Fibroblast of villous mesenchyme (primary cell): ENCODE measurements around the gene KCNK1. TPM values are rescaled to one million over a fixed set of nuclear protein-coding genes. Genes with fewer than 3 reads are reported as not detected.

Source experiments
- DNase-seq: peaks from one replicate; pipeline ENCODE4 v3.0.0-alpha.2; 2010; ENCODE audit warnings: low read depth
- H3K4me3 ChIP-seq: 2 replicates; pipeline ENCODE4 v1.5.1; 2011; ENCODE audit warnings: low read depth, mild to moderate bottlenecking, low read length
- total RNA-seq: library from RNA; depleted of rRNA; stranded (reverse); fragments of >200 nt; gene quantifications from 2 replicates; pipeline ENCODE4 v1.2.3, GENCODE V29; 2012
- TF ChIP-seq, protein P1 (sequence below): IDR thresholded peaks from 2 replicates; pipeline ENCODE4 v1.5.1; 2012; ENCODE audit warnings: low read depth, mild to moderate bottlenecking, low read length; ENCODE audit not compliant: insufficient read depth

KCNK1 gene
- total RNA-seq, 1 donor: 4.3 TPM

DNA sequence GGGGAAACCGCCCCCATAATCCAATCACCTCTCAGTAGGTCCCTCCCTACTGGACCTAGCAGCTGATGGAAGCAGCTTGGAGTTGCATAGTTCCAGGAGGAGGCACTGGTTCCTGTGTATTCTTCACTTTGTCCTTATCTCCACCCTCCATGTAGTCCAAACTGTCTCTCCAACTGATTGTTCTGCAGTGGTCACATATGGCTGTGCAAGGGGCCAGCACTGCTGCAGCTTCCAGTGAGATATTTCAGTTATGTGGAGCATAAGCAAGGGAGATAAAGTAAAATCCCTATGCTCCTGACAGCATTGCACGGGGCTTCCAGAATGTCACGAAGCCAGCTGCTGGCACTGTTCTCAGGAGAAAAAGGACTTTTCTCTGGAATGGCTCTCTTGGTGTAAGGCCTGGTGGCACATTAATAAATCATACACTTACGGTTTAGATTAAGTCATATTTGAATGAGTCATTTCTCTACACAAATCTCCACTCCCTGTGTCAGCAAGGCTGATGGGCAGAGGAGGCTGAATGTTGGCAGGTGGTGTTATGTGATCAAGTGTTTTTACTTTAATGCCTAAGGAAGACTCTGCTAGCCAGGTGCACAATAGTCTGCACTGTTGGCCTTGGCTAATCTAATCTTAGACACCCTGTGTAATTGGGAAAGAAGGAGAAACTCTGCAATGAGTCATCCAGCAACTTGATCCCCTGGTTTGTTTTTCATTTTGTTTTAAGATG lies 93.4 kb downstream of the KCNK1 start:
- peak; percentile 48 for DNase-seq
- no peak overlapping the region for H3K4me3 ChIP-seq

DNA sequence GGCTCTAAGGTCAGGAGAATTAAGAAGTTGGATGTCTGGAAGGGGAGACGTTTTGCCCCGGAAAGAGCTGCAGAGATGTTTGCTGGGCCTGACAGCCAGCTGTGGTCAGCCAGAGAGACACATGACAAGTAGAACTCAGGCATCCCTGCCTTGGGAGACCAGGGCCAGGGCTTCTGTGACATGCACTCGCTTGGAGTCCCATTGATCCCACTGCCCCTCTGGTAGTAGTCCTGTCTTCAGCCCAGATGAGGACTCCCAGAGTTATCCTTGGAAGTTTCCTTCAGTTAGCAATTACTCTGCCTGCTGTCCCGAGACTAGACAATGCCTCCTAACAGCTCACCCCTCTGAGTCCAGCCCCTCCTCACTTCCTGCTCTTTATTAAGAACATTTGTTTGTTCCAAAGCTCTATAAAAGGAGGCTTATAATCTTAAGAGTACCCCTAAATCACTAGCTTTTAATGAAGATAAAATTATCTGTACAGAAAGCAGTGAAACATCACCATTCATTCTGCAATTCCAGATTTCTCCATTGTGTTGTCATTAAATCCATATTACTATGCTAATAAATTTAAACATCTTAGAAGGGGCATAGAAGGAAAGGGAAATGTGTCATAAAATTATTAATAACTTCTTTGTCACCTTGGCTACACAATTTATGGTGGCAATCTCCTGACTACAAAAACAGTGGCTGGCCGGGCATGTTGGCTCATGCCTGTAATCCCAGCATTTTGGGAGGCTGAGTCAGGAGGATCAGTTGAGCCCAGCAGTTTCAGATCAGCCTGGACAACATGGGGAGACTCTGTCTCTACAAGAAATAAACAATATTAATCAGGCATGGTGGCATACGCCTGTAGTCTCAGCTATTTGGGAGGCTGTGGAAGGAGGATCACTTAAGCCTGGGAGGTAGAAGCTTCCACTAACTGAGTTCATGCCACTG lies 94.2 kb downstream of the KCNK1 start:
- no peak overlapping the region for H3K4me3 ChIP-seq
- peak; percentile 9 for DNase-seq
- TF ChIP-seq, protein P1, sequence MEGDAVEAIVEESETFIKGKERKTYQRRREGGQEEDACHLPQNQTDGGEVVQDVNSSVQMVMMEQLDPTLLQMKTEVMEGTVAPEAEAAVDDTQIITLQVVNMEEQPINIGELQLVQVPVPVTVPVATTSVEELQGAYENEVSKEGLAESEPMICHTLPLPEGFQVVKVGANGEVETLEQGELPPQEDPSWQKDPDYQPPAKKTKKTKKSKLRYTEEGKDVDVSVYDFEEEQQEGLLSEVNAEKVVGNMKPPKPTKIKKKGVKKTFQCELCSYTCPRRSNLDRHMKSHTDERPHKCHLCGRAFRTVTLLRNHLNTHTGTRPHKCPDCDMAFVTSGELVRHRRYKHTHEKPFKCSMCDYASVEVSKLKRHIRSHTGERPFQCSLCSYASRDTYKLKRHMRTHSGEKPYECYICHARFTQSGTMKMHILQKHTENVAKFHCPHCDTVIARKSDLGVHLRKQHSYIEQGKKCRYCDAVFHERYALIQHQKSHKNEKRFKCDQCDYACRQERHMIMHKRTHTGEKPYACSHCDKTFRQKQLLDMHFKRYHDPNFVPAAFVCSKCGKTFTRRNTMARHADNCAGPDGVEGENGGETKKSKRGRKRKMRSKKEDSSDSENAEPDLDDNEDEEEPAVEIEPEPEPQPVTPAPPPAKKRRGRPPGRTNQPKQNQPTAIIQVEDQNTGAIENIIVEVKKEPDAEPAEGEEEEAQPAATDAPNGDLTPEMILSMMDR: no peak

More for the DNA sequence above, 93.4 kb downstream of the KCNK1 start:
- TF ChIP-seq, protein P1: no peak

DNA sequence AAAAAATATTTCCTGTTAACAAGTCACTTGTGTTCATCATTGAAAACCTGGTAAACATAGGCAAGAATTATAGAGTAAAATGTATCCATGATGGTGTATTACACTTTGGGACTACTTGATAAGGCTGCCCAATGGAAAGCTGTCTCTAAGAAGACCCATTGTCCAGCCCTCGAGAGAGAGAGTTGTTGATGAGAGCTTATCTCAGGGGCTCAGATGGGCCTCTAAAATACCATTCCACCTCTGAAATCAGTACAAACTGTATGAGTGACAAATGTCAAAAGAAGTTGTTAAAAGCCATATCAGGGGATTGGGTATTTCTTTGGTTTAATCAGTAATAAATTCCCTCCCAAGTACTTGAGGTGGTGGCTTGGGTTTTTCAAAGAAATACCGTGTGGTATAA lies 96.1 kb downstream of the KCNK1 start:
- DNase-seq: no peak
- H3K4me3 ChIP-seq: no peak overlapping the region
- TF ChIP-seq, protein P1: no peak

DNA sequence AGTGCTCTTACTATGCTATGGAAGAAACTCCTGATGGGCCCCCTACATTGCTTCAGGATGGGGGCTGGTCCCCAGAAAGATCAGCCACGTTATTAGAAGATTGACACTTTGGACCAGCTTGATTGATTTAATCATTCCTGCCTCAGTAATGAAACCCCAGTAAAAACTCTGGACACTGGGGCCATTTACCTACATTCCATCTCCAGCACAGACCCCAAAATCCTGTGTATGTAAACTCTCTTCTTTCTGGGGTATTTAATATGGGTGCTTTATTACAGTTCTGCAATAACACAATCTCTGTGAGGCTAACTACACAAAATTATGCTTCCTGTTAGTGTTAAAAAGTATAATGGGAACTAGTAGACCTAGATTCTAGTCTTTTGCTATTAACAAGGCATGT lies 96.6 kb downstream of the KCNK1 start:
- TF ChIP-seq, protein P1: no peak
- DNase-seq: no peak
- H3K4me3 ChIP-seq: no peak overlapping the region

DNA sequence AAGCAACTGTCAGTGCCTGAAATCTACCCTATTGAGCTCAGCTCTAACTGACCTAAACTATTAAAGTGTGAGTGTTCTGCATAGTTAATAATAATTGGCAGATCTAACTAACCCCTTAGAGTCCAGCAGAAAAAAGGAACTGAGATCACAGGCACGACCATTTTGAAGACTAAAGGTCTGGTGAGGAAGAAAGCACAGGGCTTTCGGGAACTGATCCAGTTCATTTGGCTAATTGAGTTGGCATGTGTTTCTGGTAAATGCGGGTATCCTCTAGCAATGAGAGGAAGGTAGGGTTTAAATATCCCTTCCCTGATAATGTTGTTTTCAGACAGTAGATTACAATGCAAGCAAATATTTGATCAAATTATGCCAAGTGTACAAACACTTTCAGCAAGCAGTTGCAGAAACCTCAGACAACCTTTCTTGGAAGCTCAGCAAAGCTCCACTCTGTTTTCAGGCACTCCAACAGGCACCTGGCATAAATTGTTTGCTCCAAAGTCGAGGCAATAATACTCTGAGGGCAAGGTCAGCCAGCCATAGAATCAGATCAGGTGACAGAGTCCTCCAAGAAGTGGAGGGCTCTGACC lies 100.8 kb downstream of the KCNK1 start:
- H3K4me3 ChIP-seq: no peak overlapping the region
- no peak for DNase-seq
- TF ChIP-seq, protein P1: no peak

DNA sequence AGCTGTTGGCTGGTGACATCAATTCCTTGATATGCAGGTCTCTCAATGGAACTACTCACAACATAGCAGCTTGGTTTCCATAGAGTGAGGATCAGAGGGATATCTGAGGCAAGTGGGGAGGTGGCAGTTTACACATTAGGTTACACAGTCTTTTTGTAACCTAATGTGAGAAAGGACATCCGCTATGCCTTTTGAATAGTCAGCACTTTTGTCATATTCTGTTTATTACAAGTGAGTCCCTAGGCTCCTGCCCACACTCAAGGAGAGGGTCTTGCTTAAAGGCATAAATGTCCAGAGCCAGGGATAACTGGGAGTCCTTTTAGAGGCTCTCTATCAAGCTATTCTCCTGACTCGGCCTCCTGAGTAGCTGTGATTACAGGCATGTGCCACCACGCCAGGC lies 104.2 kb downstream of the KCNK1 start:
- no peak overlapping the region for H3K4me3 ChIP-seq
- TF ChIP-seq, protein P1: no peak
- no peak for DNase-seq
